IMR-90 (cell line): ENCODE measurements around the gene KMT2C. TPM values are rescaled to one million over a fixed set of nuclear protein-coding genes. Genes with fewer than 3 reads are reported as not detected.
A peak's percentile ranks its signal among the peaks of the same experiment; 100 is the strongest.

ENCODE experiments used
- ATAC-seq: fragments of 200-7000 bp; cut with Tn5 transposase; 2 replicates; pipeline ENCODE4 v1.9.1; 2020; ENCODE audit warnings: low read depth, mild to moderate bottlenecking, moderate library complexity
- BruUV-seq: library from RNA; stranded (reverse); fragments of 400-500 nt; replicated peaks from 2 replicates; lab custom pipeline; 2021; lab: Mats Ljungman, UMichigan
- CTCF ChIA-PET: fragments of 300-600 bp; formaldehyde crosslinking; extraction: SDS; loops from one replicate; lab custom pipeline; 2021; ENCODE audit warnings: antibody characterized with exemption; lab: Yijun Ruan, JAX
- POLR2A ChIA-PET: fragments of 300-600 bp; sonication (Branson Sonifier 250); formaldehyde crosslinking; loops from one replicate; lab custom pipeline; 2022; ENCODE audit warnings: antibody characterized with exemption; ENCODE audit not compliant: unreplicated experiment; lab: Charles Lee
- DNase-seq: peaks from one replicate; pipeline ENCODE4 v3.0.0; 2013
- H2AFZ ChIP-seq: replicated peaks from 2 replicates; pipeline ENCODE3; 2013; ENCODE audit warnings: low read length, mild to moderate bottlenecking; ENCODE audit not compliant: poor library complexity
- H2AK5ac ChIP-seq: 2 replicates; pipeline ENCODE4 v1.6.1; 2013; ENCODE audit warnings: low read depth, low read length, inconsistent platforms
- H2AK9ac ChIP-seq: replicated peaks from 2 replicates; pipeline ENCODE3; 2013; ENCODE audit warnings: mild to moderate bottlenecking, low read depth, low read length, moderate library complexity; ENCODE audit not compliant: poor library complexity
- H2BK120ac ChIP-seq: 2 replicates; pipeline ENCODE4 v1.6.1; 2013; ENCODE audit warnings: low read depth, low read length, inconsistent platforms
- H2BK15ac ChIP-seq: 3 replicates; pipeline ENCODE4 v1.6.1; 2013; ENCODE audit warnings: low read depth, low read length, inconsistent platforms
- H2BK20ac ChIP-seq: 2 replicates; pipeline ENCODE4 v1.6.1; 2013; ENCODE audit warnings: low read depth, mild to moderate bottlenecking, inconsistent platforms, low read length, moderate library complexity
- H2BK5ac ChIP-seq: 2 replicates; pipeline ENCODE4 v1.6.1; 2013; ENCODE audit warnings: mild to moderate bottlenecking, low read depth, low read length, inconsistent platforms; ENCODE audit not compliant: poor library complexity, severe bottlenecking
- H3K14ac ChIP-seq: replicated peaks from 2 replicates; pipeline ENCODE4 v1.6.1; 2013; ENCODE audit warnings: low read depth, low read length, inconsistent platforms
- H3K18ac ChIP-seq: 2 replicates; pipeline ENCODE4 v1.6.1; 2013; ENCODE audit warnings: low read depth, low read length, control low read depth
- H3K23ac ChIP-seq: 2 replicates; pipeline ENCODE4 v1.6.1; 2013; ENCODE audit warnings: low read depth, low read length, inconsistent platforms
- H3K27ac ChIP-seq: 2 replicates; pipeline ENCODE4 v1.5.1; 2013; ENCODE audit warnings: mild to moderate bottlenecking, control low read depth, low read length; ENCODE audit not compliant: insufficient read depth
- H3K27me3 ChIP-seq: 2 replicates; pipeline ENCODE4 v1.6.1; 2013; ENCODE audit warnings: low read length; ENCODE audit not compliant: control insufficient read depth, insufficient read depth
- H3K36me3 ChIP-seq: 2 replicates; pipeline ENCODE4 v1.6.1; 2013; ENCODE audit warnings: low read length, mixed read lengths; ENCODE audit not compliant: control insufficient read depth, insufficient read depth
- H3K4ac ChIP-seq: 2 replicates; pipeline ENCODE4 v1.6.1; 2013; ENCODE audit warnings: low read depth, low read length, inconsistent platforms
- H3K4me1 ChIP-seq: 2 replicates; pipeline ENCODE4 v1.6.1; 2013; ENCODE audit warnings: low read length, mixed read lengths; ENCODE audit not compliant: control insufficient read depth, insufficient read depth
- H3K4me2 ChIP-seq: 2 replicates; pipeline ENCODE4 v1.6.1; 2013; ENCODE audit warnings: low read depth, mild to moderate bottlenecking, control low read depth, low read length, moderate library complexity
- H3K4me3 ChIP-seq: 2 replicates; pipeline ENCODE4 v1.5.1; 2013; ENCODE audit warnings: low read depth, mild to moderate bottlenecking, control low read depth, low read length, moderate library complexity; ENCODE audit not compliant: insufficient read depth
- H3K56ac ChIP-seq: 2 replicates; pipeline ENCODE4 v1.6.1; 2013; ENCODE audit warnings: low read length, inconsistent platforms; ENCODE audit not compliant: insufficient read depth; ENCODE audit errors: extremely low read depth
- H3K79me1 ChIP-seq, 2 experiments: 2 replicates each; pipeline ENCODE4 v1.6.1; 2013; ENCODE audit warnings: low read length in 2 of 2, inconsistent platforms in 1 of 2, low read depth in 1 of 2
- H3K9ac ChIP-seq: 2 replicates; pipeline ENCODE4 v1.6.1; 2013; ENCODE audit warnings: low read depth, low read length, control low read depth
- H3K9me1 ChIP-seq: 2 replicates; pipeline ENCODE4 v1.6.1; 2013; ENCODE audit warnings: low read length, inconsistent platforms; ENCODE audit not compliant: insufficient read depth
- H3K9me3 ChIP-seq: 2 replicates; pipeline ENCODE4 v1.6.1; 2013; ENCODE audit warnings: low read length; ENCODE audit not compliant: control insufficient read depth, insufficient read depth
- H4K20me1 ChIP-seq: 2 replicates; pipeline ENCODE4 v1.6.1; 2013; ENCODE audit warnings: low read length, inconsistent platforms; ENCODE audit not compliant: insufficient read depth
- H4K5ac ChIP-seq: 2 replicates; pipeline ENCODE4 v1.6.1; 2013; ENCODE audit warnings: mild to moderate bottlenecking, low read depth, low read length, control low read depth
- H4K8ac ChIP-seq, 2 experiments: 2 replicates each; pipeline ENCODE4 v1.6.1; 2013; ENCODE audit warnings: low read depth in 2 of 2, low read length in 2 of 2, control low read depth in 1 of 2, inconsistent platforms in 1 of 2
- H4K91ac ChIP-seq: 2 replicates; pipeline ENCODE4 v1.6.1; 2013; ENCODE audit warnings: low read depth, low read length, inconsistent platforms; ENCODE audit not compliant: insufficient read depth
- BHLHE40 ChIP-seq: fragments of 150-350 bp; IDR thresholded peaks from 2 replicates; pipeline ENCODE4 v1.6.1; 2016; ENCODE audit warnings: mild to moderate bottlenecking, low read depth, low read length
- CEBPB ChIP-seq: IDR thresholded peaks from 2 replicates; pipeline ENCODE4 v1.6.1; 2012; ENCODE audit warnings: low read depth, low read length, improper control_type of control experiment
- CHD1 ChIP-seq: IDR thresholded peaks from 2 replicates; pipeline ENCODE4 v1.6.1; 2012; ENCODE audit warnings: low read depth, low read length, improper control_type of control experiment
- CTCF ChIP-seq: conservative IDR thresholded peaks from 2 replicates; pipeline ENCODE4 v1.5.1; 2012; ENCODE audit warnings: mild to moderate bottlenecking, low read depth, low read length, improper control_type of control experiment
- FOS ChIP-seq: fragments of 150-350 bp; IDR thresholded peaks from 2 replicates; pipeline ENCODE4 v1.6.1; 2016; ENCODE audit warnings: low read depth, low read length
- MAFK ChIP-seq: IDR thresholded peaks from 2 replicates; pipeline ENCODE4 v1.6.1; 2012; ENCODE audit warnings: low read depth, low read length, improper control_type of control experiment
- MAZ ChIP-seq: IDR thresholded peaks from 2 replicates; pipeline ENCODE4 v1.6.1; 2012; ENCODE audit warnings: low read depth, mild to moderate bottlenecking, low read length, improper control_type of control experiment, moderate library complexity, borderline replicate concordance
- NFE2L2 ChIP-seq: fragments of 150-350 bp; IDR thresholded peaks from 2 replicates; pipeline ENCODE4 v1.6.1; 2016; ENCODE audit warnings: low read depth, mild to moderate bottlenecking, low read length
- POLR2A ChIP-seq: IDR thresholded peaks from 2 replicates; pipeline ENCODE4 v1.6.1; 2012; ENCODE audit warnings: mild to moderate bottlenecking, low read depth, low read length
- RAD21 ChIP-seq: IDR thresholded peaks from 2 replicates; pipeline ENCODE4 v1.6.1; 2012; ENCODE audit warnings: low read length, improper control_type of control experiment
- RCOR1 ChIP-seq: IDR thresholded peaks from 2 replicates; pipeline ENCODE4 v1.6.1; 2012; ENCODE audit warnings: mild to moderate bottlenecking, low read length, improper control_type of control experiment; ENCODE audit not compliant: insufficient replicate concordance
- USF2 ChIP-seq: fragments of 150-350 bp; IDR thresholded peaks from 2 replicates; pipeline ENCODE4 v1.6.1; 2017; ENCODE audit warnings: mild to moderate bottlenecking, antibody characterized with exemption, low read length, low read depth
- WGBS, 2 experiments: methylation state at CpG; one replicate each; pipeline versions ENCODE4 v1.1.5 to v1.1.7; 2013; ENCODE audit warnings: missing lambda C conversion rate in 2 of 2; ENCODE audit not compliant: insufficient read length in 1 of 2; ENCODE audit errors: extremely low coverage in 2 of 2; 5-methylcytosine and 5-hydroxymethylcytosine counted together
- dilution Hi-C: fragments of 300-500 bp; cut with HindIII; formaldehyde crosslinking; loops from one replicate; pipeline ENCODE4 v1.14.3; 2018; ENCODE audit warnings: low sequenced_read_pairs; ENCODE audit not compliant: unreplicated experiment
- in situ Hi-C: fragments of 300-500 bp; cut with MboI; formaldehyde crosslinking; loops from 3 replicates; pipeline ENCODE4 v1.14.3; 2019; ENCODE audit warnings: low sequenced_read_pairs, inconsistent platforms, mixed read lengths
- intact Hi-C: fragments of 100-400 bp; cut with micrococcal nuclease; formaldehyde crosslinking; loops from 2 replicates; pipeline ENCODE4 v1.10.0; 2022
- polyA plus RNA-seq, 3 experiments: library from polyadenylated mRNA; depleted of rRNA; stranded (reverse); fragments of >200 nt; gene quantifications; 2 replicates each; pipeline ENCODE4 v1.2.3, GENCODE V29; 2012; ENCODE audit warnings: low replicate concordance in 1 of 3
- total RNA-seq: library from RNA; depleted of rRNA; stranded (reverse); fragments of >200 nt; gene quantifications from 2 replicates; pipeline ENCODE4 v1.2.3, GENCODE V29; 2012

Gene KMT2C
- total and polyA plus RNA-seq, 2 of the 4 experiments (the other 2 are of a cell fraction) = 8.0 to 23.3 TPM

- no peak for TF ChIP-seq RCOR1
- no peak for TF ChIP-seq BHLHE40
- TF ChIP-seq MAFK = no peak
- peak; percentile 48; the same call in 1 of the 2 replicates for TF ChIP-seq MAZ
These were observed at the start of gene KMT2C (continued) for GRCh38 chr7:152435384-152436110.

- H2BK5ac ChIP-seq = no peak overlapping the region
- no peak overlapping the region for H3K56ac ChIP-seq
- H3K9me3 ChIP-seq = no peaks in the 10 kb centered on the region
- DNase-seq (no peak), ATAC-seq (no peak)
- H4K91ac ChIP-seq = no peak overlapping the region
- no TSS peak for BruUV-seq
- no peak overlapping the region for H3K18ac ChIP-seq
- H3K9ac ChIP-seq = no peak overlapping the region
- no peak overlapping the region for H2BK20ac ChIP-seq
- ChIA-PET CTCF (no interaction called here), POLR2A (no interaction called here)
- no peaks in the 10 kb centered on the region for H3K36me3 ChIP-seq
- no peaks in the 10 kb centered on the region for H3K79me1 ChIP-seq
- H3K27ac ChIP-seq = no peak overlapping the region
- H2AK9ac ChIP-seq = no peak overlapping the region
- no peak overlapping the region for H2BK15ac ChIP-seq
- in situ Hi-C loops (no loop called here), intact Hi-C loops (no loop called here), dilution Hi-C loops (no loop called here)
- WGBS, 2 experiments = 74% methylated on average over 3 of the region's 4 CpGs; no CpG with 5 or more reads in 1 of the 2 experiments
- no peaks in the 10 kb centered on the region for H3K27me3 ChIP-seq
- TF ChIP-seq USF2 = no peak
- no peak for TF ChIP-seq RAD21
- TF ChIP-seq CTCF = no peak
- TF ChIP-seq NFE2L2 = no peak
- TF ChIP-seq BHLHE40 = no peak
- no peak for TF ChIP-seq POLR2A
- no peak for TF ChIP-seq MAFK
- TF ChIP-seq FOS = no peak
- TF ChIP-seq CHD1 = no peak
- TF ChIP-seq CEBPB = no peak
- no peak overlapping the region for H3K4me2 ChIP-seq
- no peak overlapping the region for H3K14ac ChIP-seq
- no peak overlapping the region for H3K4me3 ChIP-seq
- H3K4ac ChIP-seq = no peak overlapping the region
- H2AFZ ChIP-seq = no peak overlapping the region
- no peaks in the 10 kb centered on the region for H3K9me1 ChIP-seq
- H4K20me1 ChIP-seq = no peaks in the 10 kb centered on the region
- no peak overlapping the region for H3K23ac ChIP-seq
- H2AK5ac ChIP-seq = no peak overlapping the region
- H2BK120ac ChIP-seq = no peak overlapping the region
- no peak overlapping the region for H4K8ac ChIP-seq
- no peak overlapping the region for H4K5ac ChIP-seq
- no peaks in the 10 kb centered on the region for H3K4me1 ChIP-seq
These were observed 45.3 kb upstream of the KMT2C start for GRCh38 chr7:152481082-152481481.
